ENCODE results near the gene TNS3. TPM values are rescaled to one million over a fixed set of nuclear protein-coding genes. Genes with fewer than 3 reads are reported as not detected.

The TNS3 gene
- total RNA-seq, 1 donor from 2014 or later: 452 TPM

- peaks cover 3% of the 10 kb centered on the region for H3K9me3 Mint-ChIP-seq
- peak overlapping the region; percentile 78 for H3K27ac Mint-ChIP-seq
- DNase-seq (ENCODE audit: low spot score in 2 of 2, unreplicated experiment in 2 of 2): no peak
- H3K27me3 Mint-ChIP-seq (ENCODE audit: low read depth): no peaks in the 10 kb centered on the region
- TF ChIP-seq, protein P1, sequence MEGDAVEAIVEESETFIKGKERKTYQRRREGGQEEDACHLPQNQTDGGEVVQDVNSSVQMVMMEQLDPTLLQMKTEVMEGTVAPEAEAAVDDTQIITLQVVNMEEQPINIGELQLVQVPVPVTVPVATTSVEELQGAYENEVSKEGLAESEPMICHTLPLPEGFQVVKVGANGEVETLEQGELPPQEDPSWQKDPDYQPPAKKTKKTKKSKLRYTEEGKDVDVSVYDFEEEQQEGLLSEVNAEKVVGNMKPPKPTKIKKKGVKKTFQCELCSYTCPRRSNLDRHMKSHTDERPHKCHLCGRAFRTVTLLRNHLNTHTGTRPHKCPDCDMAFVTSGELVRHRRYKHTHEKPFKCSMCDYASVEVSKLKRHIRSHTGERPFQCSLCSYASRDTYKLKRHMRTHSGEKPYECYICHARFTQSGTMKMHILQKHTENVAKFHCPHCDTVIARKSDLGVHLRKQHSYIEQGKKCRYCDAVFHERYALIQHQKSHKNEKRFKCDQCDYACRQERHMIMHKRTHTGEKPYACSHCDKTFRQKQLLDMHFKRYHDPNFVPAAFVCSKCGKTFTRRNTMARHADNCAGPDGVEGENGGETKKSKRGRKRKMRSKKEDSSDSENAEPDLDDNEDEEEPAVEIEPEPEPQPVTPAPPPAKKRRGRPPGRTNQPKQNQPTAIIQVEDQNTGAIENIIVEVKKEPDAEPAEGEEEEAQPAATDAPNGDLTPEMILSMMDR (IDR thresholded peaks at IDR 0.05; ENCODE audit: unreplicated experiment): no peak
- H3K4me1 Mint-ChIP-seq: peaks cover 69% of the 10 kb centered on the region
- H3K36me3 Mint-ChIP-seq: peaks cover 32% of the 10 kb centered on the region
- no peak overlapping the region for H3K4me3 Mint-ChIP-seq
Observed at GRCh38 chr7:47551668-47552440, 30.1 kb downstream of the TNS3 start.

- H3K4me3 Mint-ChIP-seq: no peak overlapping the region
- H3K27ac Mint-ChIP-seq: peak overlapping the region; percentile 78
- DNase-seq (ENCODE audit: low spot score in 2 of 2, unreplicated experiment in 2 of 2): no peak
- no peaks in the 10 kb centered on the region for H3K27me3 Mint-ChIP-seq (ENCODE audit: low read depth)
- H3K36me3 Mint-ChIP-seq: peaks cover 28% of the 10 kb centered on the region
- H3K9me3 Mint-ChIP-seq: peaks cover 3% of the 10 kb centered on the region
- TF ChIP-seq, protein P1 (IDR thresholded peaks at IDR 0.05; ENCODE audit: unreplicated experiment): no peak
- peaks cover 63% of the 10 kb centered on the region for H3K4me1 Mint-ChIP-seq
Observed at GRCh38 chr7:47550788-47551470, 31.0 kb downstream of the TNS3 start.

- Mint-ChIP-seq H3K27me3 (ENCODE audit: low read depth) (no peaks in the 10 kb centered on the region), H3K4me1 (peaks cover 57% of the 10 kb centered on the region), H3K36me3 (peaks cover 29% of the 10 kb centered on the region), H3K27ac (peak overlapping the region; percentile 78), H3K9me3 (peaks cover 3% of the 10 kb centered on the region), H3K4me3 (no peak overlapping the region)
- TF ChIP-seq, protein P1 (IDR thresholded peaks at IDR 0.05; ENCODE audit: unreplicated experiment): no peak
- no peak for DNase-seq (ENCODE audit: low spot score in 2 of 2, unreplicated experiment in 2 of 2)
Observed at GRCh38 chr7:47549916-47550315, 32.0 kb downstream of the TNS3 start.

GRCh38 chr7:47549397-47549796 is 32.5 kb downstream of the TNS3 start:
- Mint-ChIP-seq H3K4me3 (no peak overlapping the region), H3K4me1 (peaks cover 59% of the 10 kb centered on the region), H3K27me3 (ENCODE audit: low read depth) (no peaks in the 10 kb centered on the region), H3K9me3 (peaks cover 3% of the 10 kb centered on the region), H3K36me3 (peaks cover 30% of the 10 kb centered on the region), H3K27ac (peak overlapping the region; percentile 81)
- no peak for DNase-seq (ENCODE audit: low spot score in 2 of 2, unreplicated experiment in 2 of 2)
- TF ChIP-seq, protein P1 (IDR thresholded peaks at IDR 0.05; ENCODE audit: unreplicated experiment): no peak

- H3K27me3 Mint-ChIP-seq (ENCODE audit: low read depth): no peaks in the 10 kb centered on the region
- H3K9me3 Mint-ChIP-seq: peaks cover 2% of the 10 kb centered on the region
- DNase-seq (ENCODE audit: low spot score in 2 of 2, unreplicated experiment in 2 of 2): no peak
- TF ChIP-seq, protein P1 (IDR thresholded peaks at IDR 0.05; ENCODE audit: unreplicated experiment): no peak
- H3K27ac Mint-ChIP-seq: peak overlapping the region; percentile 81
- H3K4me1 Mint-ChIP-seq: peaks cover 59% of the 10 kb centered on the region
- H3K4me3 Mint-ChIP-seq: no peak overlapping the region
- peaks cover 32% of the 10 kb centered on the region for H3K36me3 Mint-ChIP-seq
Observed at GRCh38 chr7:47548546-47548945, 33.4 kb downstream of the TNS3 start.

Measured in mesothelial cell of epicardium (in vitro differentiated cells).